OCI-LY3 (cell line): Measurements from ENCODE around the gene TMEM222.
A peak's percentile ranks its signal among the peaks of the same experiment; 100 is the strongest.

Source experiments
- H2AFZ ChIP-seq: fragments of 200-600, 300-600 bp; shearing (Covaris generic); 2 replicates; pipeline ENCODE4 v1.6.0; 2014; ENCODE audit warnings: antibody characterized with exemption, low read depth, low read length
- H3K27ac ChIP-seq: fragments of 200-600, 300-600 bp; sonication (generic); 2 replicates; pipeline ENCODE4 v1.5.1; 2014; ENCODE audit warnings: mild to moderate bottlenecking, low read length, moderate library complexity, mixed read lengths
- H3K27me3 ChIP-seq: fragments of 200-600, 300-600 bp; sonication (generic); 2 replicates; pipeline ENCODE4 v1.6.1; 2014; ENCODE audit warnings: low read depth, low read length, mixed read lengths
- H3K36me3 ChIP-seq: fragments of 200-600, 300-600 bp; sonication (generic); replicated peaks from 2 replicates; pipeline ENCODE3; 2014; ENCODE audit warnings: low read depth, low read length, mixed read lengths
- H3K4me1 ChIP-seq: fragments of 300-600, 200-600 bp; sonication (generic); 2 replicates; pipeline ENCODE4 v1.6.1; 2014; ENCODE audit warnings: low read length, mixed read lengths
- H3K4me2 ChIP-seq: fragments of 200-600, 300-600 bp; sonication (generic); 2 replicates; pipeline ENCODE4 v1.6.1; 2014; ENCODE audit warnings: low read length, mixed read lengths
- H3K4me3 ChIP-seq: fragments of 300-600, 200-600 bp; sonication (generic); 2 replicates; pipeline ENCODE4 v1.5.1; 2014; ENCODE audit warnings: antibody characterized with exemption, mild to moderate bottlenecking, low read length, moderate library complexity
- H3K79me2 ChIP-seq: fragments of 300-600, 200-600 bp; shearing (Covaris generic); 2 replicates; pipeline ENCODE4 v1.6.1; 2014; ENCODE audit warnings: mild to moderate bottlenecking, low read length, mixed read lengths
- H3K9ac ChIP-seq: fragments of 300-600, 200-600 bp; shearing (Covaris generic); 2 replicates; pipeline ENCODE4 v1.6.0; 2014; ENCODE audit warnings: mild to moderate bottlenecking, low read length, moderate library complexity
- H3K9me3 ChIP-seq: fragments of 200-600, 300-600 bp; shearing (Covaris generic); 2 replicates; pipeline ENCODE4 v1.6.1; 2014; ENCODE audit warnings: low read length, mixed read lengths; ENCODE audit not compliant: insufficient read depth
- H4K20me1 ChIP-seq: fragments of 200-600, 300-600 bp; sonication (generic); 2 replicates; pipeline ENCODE4 v1.6.1; 2016; ENCODE audit warnings: low read length, mixed read lengths; ENCODE audit not compliant: insufficient read depth
- EZH2phosphoT487 ChIP-seq: fragments of 200-600 bp; shearing (Covaris generic); IDR thresholded peaks from 2 replicates; pipeline ENCODE4 v1.6.1; 2018; ENCODE audit warnings: antibody characterized with exemption, mixed run types, low read depth
- TF ChIP-seq, protein P1 (sequence below): fragments of 200-600, 300-600 bp; sonication (generic); IDR thresholded peaks from 2 replicates; pipeline ENCODE4 v1.5.1; 2014; ENCODE audit warnings: antibody characterized with exemption, low read length, low read depth

Gene TMEM222

DNA sequence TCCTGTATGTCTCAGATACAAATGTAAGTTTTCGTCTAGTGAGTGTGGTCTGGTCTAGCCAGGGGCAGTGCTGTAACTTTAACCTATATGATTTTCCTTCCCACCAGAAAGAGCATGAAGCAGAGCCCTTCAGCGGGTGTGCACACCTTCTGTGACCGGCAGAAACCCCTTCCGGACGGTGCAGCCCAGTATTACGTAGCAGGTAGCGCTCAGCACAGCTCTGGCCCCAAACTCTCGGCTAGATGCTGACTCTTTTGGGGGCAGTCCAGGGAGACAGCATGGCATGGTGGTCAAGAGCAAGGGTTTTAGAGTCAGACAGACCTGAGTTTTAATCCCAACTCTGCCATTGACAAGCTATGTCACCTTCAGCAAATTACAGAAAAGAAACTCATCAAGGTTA lies 28.0 kb upstream of the TMEM222 start:
- no peak overlapping the region for H2AFZ ChIP-seq
- no peaks in the 10 kb centered on the region for H3K4me1 ChIP-seq
- no peak overlapping the region for H3K4me2 ChIP-seq
- H3K27ac ChIP-seq: no peak overlapping the region
- H3K36me3 ChIP-seq: peaks cover 6% of the 10 kb centered on the region
- TF ChIP-seq, protein P1, sequence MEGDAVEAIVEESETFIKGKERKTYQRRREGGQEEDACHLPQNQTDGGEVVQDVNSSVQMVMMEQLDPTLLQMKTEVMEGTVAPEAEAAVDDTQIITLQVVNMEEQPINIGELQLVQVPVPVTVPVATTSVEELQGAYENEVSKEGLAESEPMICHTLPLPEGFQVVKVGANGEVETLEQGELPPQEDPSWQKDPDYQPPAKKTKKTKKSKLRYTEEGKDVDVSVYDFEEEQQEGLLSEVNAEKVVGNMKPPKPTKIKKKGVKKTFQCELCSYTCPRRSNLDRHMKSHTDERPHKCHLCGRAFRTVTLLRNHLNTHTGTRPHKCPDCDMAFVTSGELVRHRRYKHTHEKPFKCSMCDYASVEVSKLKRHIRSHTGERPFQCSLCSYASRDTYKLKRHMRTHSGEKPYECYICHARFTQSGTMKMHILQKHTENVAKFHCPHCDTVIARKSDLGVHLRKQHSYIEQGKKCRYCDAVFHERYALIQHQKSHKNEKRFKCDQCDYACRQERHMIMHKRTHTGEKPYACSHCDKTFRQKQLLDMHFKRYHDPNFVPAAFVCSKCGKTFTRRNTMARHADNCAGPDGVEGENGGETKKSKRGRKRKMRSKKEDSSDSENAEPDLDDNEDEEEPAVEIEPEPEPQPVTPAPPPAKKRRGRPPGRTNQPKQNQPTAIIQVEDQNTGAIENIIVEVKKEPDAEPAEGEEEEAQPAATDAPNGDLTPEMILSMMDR: no peak
- TF ChIP-seq EZH2phosphoT487: no peak
- H3K4me3 ChIP-seq: no peak overlapping the region
- no peaks in the 10 kb centered on the region for H3K27me3 ChIP-seq
- no peaks in the 10 kb centered on the region for H3K9me3 ChIP-seq
- H3K9ac ChIP-seq: no peak overlapping the region
- no peaks in the 10 kb centered on the region for H4K20me1 ChIP-seq
- no peaks in the 10 kb centered on the region for H3K79me2 ChIP-seq

DNA sequence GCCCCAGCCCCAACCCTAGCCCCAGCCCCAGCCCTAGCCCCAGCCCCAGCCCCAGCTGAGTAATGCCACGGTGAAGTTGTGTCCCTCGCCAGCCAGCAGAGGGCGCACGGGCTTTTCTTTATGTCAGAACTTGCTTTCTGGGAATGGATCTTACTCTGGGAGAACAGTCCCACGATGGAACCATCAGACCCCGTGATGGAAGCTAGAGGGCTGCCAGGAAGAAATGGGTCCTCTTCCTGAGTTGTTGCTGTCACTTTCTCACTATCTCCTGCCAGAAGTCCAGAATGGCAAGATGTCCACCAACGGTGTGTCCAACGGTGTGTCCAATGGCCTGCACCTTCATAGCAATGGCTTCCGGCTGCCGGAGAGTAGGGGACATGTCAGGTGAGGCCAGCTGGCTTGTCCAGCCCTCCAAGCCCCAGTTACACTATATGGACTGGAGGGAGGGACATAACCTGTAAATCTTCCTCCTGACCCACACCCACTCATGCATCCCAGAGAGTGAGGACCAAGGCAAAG lies 25.1 kb upstream of the TMEM222 start:
- Histone ChIP-seq H3K4me1 (no peaks in the 10 kb centered on the region), H3K27ac (no peak overlapping the region), H3K27me3 (no peaks in the 10 kb centered on the region), H3K9me3 (no peaks in the 10 kb centered on the region), H4K20me1 (no peaks in the 10 kb centered on the region), H3K4me2 (no peak overlapping the region), H3K36me3 (peaks cover 6% of the 10 kb centered on the region), H2AFZ (no peak overlapping the region), H3K9ac (no peak overlapping the region), H3K4me3 (no peak overlapping the region), H3K79me2 (no peaks in the 10 kb centered on the region)
- TF ChIP-seq, protein P1: peak; percentile 52
- TF ChIP-seq EZH2phosphoT487: no peak

DNA sequence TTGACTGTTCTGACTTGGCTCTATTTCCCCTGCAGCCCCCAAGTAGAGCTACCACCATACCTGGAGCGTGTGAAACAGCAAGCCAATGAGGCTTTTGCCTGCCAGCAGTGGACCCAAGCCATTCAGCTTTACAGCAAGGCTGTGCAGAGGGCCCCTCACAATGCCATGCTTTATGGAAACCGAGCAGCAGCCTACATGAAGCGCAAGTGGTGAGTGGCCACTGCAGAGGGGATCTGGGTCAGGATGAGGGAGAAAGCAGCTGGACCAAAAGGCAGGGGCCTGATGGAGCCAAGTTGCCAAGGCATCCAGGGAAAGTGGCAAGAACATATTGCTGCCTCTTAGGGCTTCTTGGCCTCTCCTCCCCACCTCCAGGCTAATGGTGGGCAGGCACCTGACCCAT lies 24.1 kb upstream of the TMEM222 start:
- no peaks in the 10 kb centered on the region for H3K27me3 ChIP-seq
- H3K79me2 ChIP-seq: no peaks in the 10 kb centered on the region
- H3K4me1 ChIP-seq: no peaks in the 10 kb centered on the region
- H3K9me3 ChIP-seq: no peaks in the 10 kb centered on the region
- TF ChIP-seq, protein P1: no peak
- TF ChIP-seq EZH2phosphoT487: no peak
- no peak overlapping the region for H3K4me3 ChIP-seq
- no peak overlapping the region for H3K4me2 ChIP-seq
- H2AFZ ChIP-seq: no peak overlapping the region
- H3K9ac ChIP-seq: no peak overlapping the region
- H3K36me3 ChIP-seq: peaks cover 6% of the 10 kb centered on the region
- no peak overlapping the region for H3K27ac ChIP-seq
- no peaks in the 10 kb centered on the region for H4K20me1 ChIP-seq

DNA sequence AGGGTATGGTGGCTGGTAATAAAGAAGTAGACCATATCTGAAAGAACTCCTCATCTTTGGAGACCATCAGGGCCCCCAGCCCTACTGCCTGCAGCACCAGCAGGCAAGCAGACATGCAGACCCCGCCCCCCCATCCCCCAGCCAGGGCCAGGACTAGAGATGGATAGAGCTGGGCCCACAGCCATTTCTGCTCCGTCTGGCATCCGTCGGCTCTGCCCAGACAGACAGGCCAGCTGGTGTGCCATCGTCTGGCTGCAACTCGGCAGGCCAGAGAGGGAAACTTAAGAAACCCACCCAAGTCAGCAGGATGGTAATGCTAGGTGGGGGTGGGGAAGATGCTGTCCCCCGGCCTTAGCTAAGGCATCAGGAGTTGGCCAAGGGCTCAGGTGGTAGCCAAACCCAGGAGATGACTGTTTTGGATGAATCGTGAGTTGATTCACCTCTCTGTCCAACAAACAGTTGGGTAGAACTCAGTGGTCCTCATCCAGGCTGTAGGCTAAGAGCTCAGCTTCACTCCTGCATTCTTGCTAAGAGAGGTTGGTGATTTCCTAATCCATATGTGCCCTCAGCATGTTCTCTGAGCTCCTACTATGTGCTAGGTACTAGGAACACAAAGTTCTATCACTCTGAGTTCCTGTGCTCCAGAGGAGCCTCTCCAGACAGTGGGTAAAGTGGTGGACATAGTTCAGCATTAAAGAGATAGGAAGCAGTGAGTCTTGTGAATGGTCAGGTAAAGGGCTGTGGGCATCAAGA lies 23.2 kb upstream of the TMEM222 start:
- Histone ChIP-seq H3K4me2 (no peak overlapping the region), H3K27ac (no peak overlapping the region), H3K9ac (no peak overlapping the region), H3K4me1 (no peaks in the 10 kb centered on the region), H3K4me3 (no peak overlapping the region), H4K20me1 (no peaks in the 10 kb centered on the region), H3K79me2 (no peaks in the 10 kb centered on the region), H3K36me3 (peaks cover 6% of the 10 kb centered on the region), H3K27me3 (no peaks in the 10 kb centered on the region), H3K9me3 (no peaks in the 10 kb centered on the region), H2AFZ (no peak overlapping the region)
- TF ChIP-seq, protein P1: no peak
- no peak for TF ChIP-seq EZH2phosphoT487
